ENCODE measurements around the gene OPN4.

GRCh38 chr10:86650151-86650550 is 4.2 kb upstream of the OPN4 start:
- TF ChIP-seq POLR2A (IDR thresholded peaks at IDR 0.05) (no peak), CTCF (IDR thresholded peaks at IDR 0.05) (no peak)
